OCI-LY1 (cell line): Measurements from ENCODE around the gene MYH14.

Experiments
- EZH2 ChIP-seq: fragments of 200-600 bp; sonication (generic), shearing (Covaris generic); IDR thresholded peaks from 2 replicates; pipeline ENCODE4 v1.8.0; 2017; ENCODE audit warnings: borderline replicate concordance, mixed run types, mild to moderate bottlenecking, antibody characterized with exemption, low read length, moderate library complexity, mixed read lengths
- TF ChIP-seq, protein P1 (sequence below): fragments of 200-600 bp; sonication (generic), shearing (Covaris generic); IDR thresholded peaks from 2 replicates; pipeline ENCODE4 v1.5.1; 2017; ENCODE audit warnings: mild to moderate bottlenecking, antibody characterized with exemption, low read length, moderate library complexity, mixed read lengths

DNA sequence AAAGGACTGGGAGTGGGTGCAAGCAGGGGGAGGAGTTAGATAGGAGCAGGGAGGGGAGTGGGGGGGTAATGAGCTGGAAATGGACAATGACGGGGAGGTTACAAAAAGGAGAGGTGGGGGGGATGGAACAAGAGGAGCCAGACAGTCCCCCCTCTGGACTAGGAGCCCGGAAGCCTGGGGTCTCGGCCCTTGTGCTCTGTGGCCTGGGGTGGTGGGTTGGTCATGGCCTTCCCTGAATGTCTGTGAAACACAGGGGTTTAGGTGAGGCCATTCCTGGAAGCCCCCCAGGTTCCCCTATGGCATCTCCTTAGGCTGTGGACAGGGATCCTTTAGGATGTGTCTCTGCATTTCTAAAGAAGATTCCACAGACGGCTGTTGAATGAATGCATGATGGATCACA lies 113.7 kb downstream of the MYH14 start:
- TF ChIP-seq, protein P1, sequence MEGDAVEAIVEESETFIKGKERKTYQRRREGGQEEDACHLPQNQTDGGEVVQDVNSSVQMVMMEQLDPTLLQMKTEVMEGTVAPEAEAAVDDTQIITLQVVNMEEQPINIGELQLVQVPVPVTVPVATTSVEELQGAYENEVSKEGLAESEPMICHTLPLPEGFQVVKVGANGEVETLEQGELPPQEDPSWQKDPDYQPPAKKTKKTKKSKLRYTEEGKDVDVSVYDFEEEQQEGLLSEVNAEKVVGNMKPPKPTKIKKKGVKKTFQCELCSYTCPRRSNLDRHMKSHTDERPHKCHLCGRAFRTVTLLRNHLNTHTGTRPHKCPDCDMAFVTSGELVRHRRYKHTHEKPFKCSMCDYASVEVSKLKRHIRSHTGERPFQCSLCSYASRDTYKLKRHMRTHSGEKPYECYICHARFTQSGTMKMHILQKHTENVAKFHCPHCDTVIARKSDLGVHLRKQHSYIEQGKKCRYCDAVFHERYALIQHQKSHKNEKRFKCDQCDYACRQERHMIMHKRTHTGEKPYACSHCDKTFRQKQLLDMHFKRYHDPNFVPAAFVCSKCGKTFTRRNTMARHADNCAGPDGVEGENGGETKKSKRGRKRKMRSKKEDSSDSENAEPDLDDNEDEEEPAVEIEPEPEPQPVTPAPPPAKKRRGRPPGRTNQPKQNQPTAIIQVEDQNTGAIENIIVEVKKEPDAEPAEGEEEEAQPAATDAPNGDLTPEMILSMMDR = no peak
- no peak for TF ChIP-seq EZH2
